CD4-positive, alpha-beta T cell treated with Interferon alpha-2 for 1 hour (primary cell): ENCODE results near the gene SRPK2.
"Not testable (repeated sequence)": the region's sequence is repeated elsewhere in the genome, so short reads cannot be mapped to it uniquely, and the experiment has no call there.

ENCODE experiments used
- DNase-seq, 2 donors: peaks; one replicate each; pipeline ENCODE4 v3.0.0-alpha.2; 2020 to 2022

Gene SRPK2

GRCh38 chr7:105369944-105370343 is 18.8 kb downstream of the SRPK2 start:
- DNase-seq = no peak

GRCh38 chr7:105367458-105367857 is 21.3 kb downstream of the SRPK2 start:
- no peak for DNase-seq

GRCh38 chr7:105365541-105366534 is 22.9 kb downstream of the SRPK2 start:
- DNase-seq = no peak

- no peak for DNase-seq
Measured at GRCh38 chr7:105364684-105365083, 24.0 kb downstream of the SRPK2 start.

GRCh38 chr7:105363657-105364056 is 25.1 kb downstream of the SRPK2 start:
- DNase-seq = not testable (repeated sequence)

GRCh38 chr7:105362685-105363084 is 26.0 kb downstream of the SRPK2 start:
- not testable (repeated sequence) for DNase-seq

GRCh38 chr7:105361995-105362394 is 26.7 kb downstream of the SRPK2 start:
- DNase-seq = not testable (repeated sequence)

- DNase-seq = not testable (repeated sequence)
Measured at GRCh38 chr7:105360149-105360548, 28.6 kb downstream of the SRPK2 start.

GRCh38 chr7:105355701-105356100 is 33.0 kb downstream of the SRPK2 start:
- no peak for DNase-seq

- no peak for DNase-seq
Measured at GRCh38 chr7:105354383-105354782, 34.3 kb downstream of the SRPK2 start.

GRCh38 chr7:105353752-105354328 is 34.9 kb downstream of the SRPK2 start:
- peak; percentile 14 to 24 for DNase-seq

GRCh38 chr7:105352901-105353668 is 35.6 kb downstream of the SRPK2 start:
- DNase-seq = no peak

GRCh38 chr7:105352018-105352612 is 36.6 kb downstream of the SRPK2 start:
- peak; percentile 69 to 79 for DNase-seq

- no peak for DNase-seq
Measured at GRCh38 chr7:105350906-105351305, 37.8 kb downstream of the SRPK2 start.

GRCh38 chr7:105348177-105348576 is 40.5 kb downstream of the SRPK2 start:
- DNase-seq = not testable (repeated sequence)

- DNase-seq = peak in 1 of 2 donors; percentile 62
Measured at GRCh38 chr7:105346593-105347322, 42.0 kb downstream of the SRPK2 start.

GRCh38 chr7:105346138-105346537 is 42.6 kb downstream of the SRPK2 start:
- DNase-seq = no peak

- no peak for DNase-seq
Measured at GRCh38 chr7:105345725-105346124, 43.0 kb downstream of the SRPK2 start.

- no peak for DNase-seq
Measured at GRCh38 chr7:105345003-105345402, 43.7 kb downstream of the SRPK2 start.

- DNase-seq = no peak
Measured at GRCh38 chr7:105339404-105340323, 49.1 kb downstream of the SRPK2 start.

- DNase-seq = no peak
Measured at GRCh38 chr7:105337529-105337928, 51.2 kb downstream of the SRPK2 start.
